Myocyte (in vitro differentiated cells): ENCODE data around the gene SERHL2. TPM values are rescaled to one million over a fixed set of nuclear protein-coding genes. Genes with fewer than 3 reads are reported as not detected.
"Not testable (repeated sequence)": the region's sequence is repeated elsewhere in the genome, so short reads cannot be mapped to it uniquely, and the experiment has no call there.

Experiments used
- DNase-seq: peaks from one replicate; pipeline ENCODE4 v3.0.0-alpha.2; 2012; ENCODE audit warnings: low read depth
- total RNA-seq: library from RNA; depleted of rRNA; stranded (reverse); fragments of >200 nt; gene quantifications from 2 replicates; pipeline ENCODE4 v1.2.3, GENCODE V29; 2014

Gene SERHL2
- total RNA-seq, 1 donor from 2014 or later, result 1.6 TPM

GRCh38 chr22:42574046-42574445 lies 20.3 kb downstream of the SERHL2 start:
- not testable (repeated sequence) for DNase-seq

- DNase-seq, result not testable (repeated sequence)
These were observed 20.7 kb downstream of the SERHL2 start for GRCh38 chr22:42574468-42574867.

GRCh38 chr22:42575996-42576574 lies 22.3 kb downstream of the SERHL2 start:
- not testable (repeated sequence) for DNase-seq

- DNase-seq, result not testable (repeated sequence)
These were observed 23.4 kb downstream of the SERHL2 start for GRCh38 chr22:42577141-42577540.

- no peak for DNase-seq
These were observed 24.0 kb downstream of the SERHL2 start for GRCh38 chr22:42577623-42578240.

- DNase-seq, result not testable (repeated sequence)
These were observed 26.3 kb downstream of the SERHL2 start for GRCh38 chr22:42580040-42580439.

GRCh38 chr22:42581194-42581761 lies 27.5 kb downstream of the SERHL2 start:
- DNase-seq, result not testable (repeated sequence)

GRCh38 chr22:42581762-42582716 lies 28.3 kb downstream of the SERHL2 start:
- peak; percentile 76 for DNase-seq

GRCh38 chr22:42582987-42583386 lies 29.2 kb downstream of the SERHL2 start:
- DNase-seq, result no peak

GRCh38 chr22:42584364-42584940 lies 30.7 kb downstream of the SERHL2 start:
- no peak for DNase-seq

- no peak for DNase-seq
These were observed 31.3 kb downstream of the SERHL2 start for GRCh38 chr22:42585096-42585495.

- no peak for DNase-seq
These were observed 32.6 kb downstream of the SERHL2 start for GRCh38 chr22:42586381-42586780.

- no peak for DNase-seq
These were observed 33.9 kb downstream of the SERHL2 start for GRCh38 chr22:42587588-42588175.

- no peak for DNase-seq
These were observed 38.2 kb downstream of the SERHL2 start for GRCh38 chr22:42591987-42592386.

GRCh38 chr22:42595434-42595833 lies 41.7 kb downstream of the SERHL2 start:
- DNase-seq, result peak; percentile 32

- DNase-seq, result no peak
These were observed 42.6 kb downstream of the SERHL2 start for GRCh38 chr22:42596336-42596735.

GRCh38 chr22:42596863-42597530 lies 43.2 kb downstream of the SERHL2 start:
- no peak for DNase-seq

- DNase-seq, result peak; percentile 53
These were observed 48.2 kb downstream of the SERHL2 start for GRCh38 chr22:42601879-42602465.

- no peak for DNase-seq
These were observed 48.7 kb downstream of the SERHL2 start for GRCh38 chr22:42602470-42602869.

- DNase-seq, result no peak
These were observed 49.7 kb downstream of the SERHL2 start for GRCh38 chr22:42603427-42603826.
